Activated CD4-positive, alpha-beta memory T cell treated with anti-CD3 and anti-CD28 coated beads, Interleukin-2, amount 10 ng/mL, durations not matched to agents 7 days and 5 days (primary cell): Measurements from ENCODE around the gene KRTAP6-1. TPM values are rescaled to one million over a fixed set of nuclear protein-coding genes. Genes with fewer than 3 reads are reported as not detected.

Experiments
- total RNA-seq, 2 experiments: library from RNA; stranded (reverse); gene quantifications; one replicate each; pipeline ENCODE4 v1.2.3, GENCODE V29; 2021

KRTAP6-1 gene
- total RNA-seq, 2 experiments from 2014 or later = not detected

Other genes starting within 250 kb of the KRTAP6-1 start
- gene KRTAP13-2, start 241.7 kb downstream of the KRTAP6-1 start, total RNA-seq = not detected
- gene KRTAP13-1, start 217.9 kb downstream of the KRTAP6-1 start, total RNA-seq = not detected
- gene KRTAP13-3, start 188.0 kb downstream of the KRTAP6-1 start, total RNA-seq = not detected
- gene KRTAP13-4, start 183.7 kb downstream of the KRTAP6-1 start, total RNA-seq = not detected
- gene KRTAP15-1, start 173.7 kb downstream of the KRTAP6-1 start, total RNA-seq = not detected
- not detected for gene KRTAP19-1, start 133.6 kb downstream of the KRTAP6-1 start, total RNA-seq
- not detected for gene KRTAP19-2, start 126.5 kb downstream of the KRTAP6-1 start, total RNA-seq
- gene KRTAP19-3, start 121.9 kb downstream of the KRTAP6-1 start, total RNA-seq = not detected
- not detected for gene KRTAP19-4, start 116.8 kb downstream of the KRTAP6-1 start, total RNA-seq
- gene KRTAP19-5, start 111.8 kb downstream of the KRTAP6-1 start, total RNA-seq = not detected
- gene KRTAP19-6, start 72.1 kb downstream of the KRTAP6-1 start, total RNA-seq = not detected
- gene KRTAP19-7, start 52.6 kb downstream of the KRTAP6-1 start, total RNA-seq = not detected
- gene KRTAP22-2, start 23.5 kb downstream of the KRTAP6-1 start, total RNA-seq = not detected
- not detected for gene KRTAP6-3, start 21.5 kb downstream of the KRTAP6-1 start, total RNA-seq
- not detected for gene KRTAP6-2, start 15.0 kb downstream of the KRTAP6-1 start, total RNA-seq
- gene KRTAP22-1, start 12.8 kb downstream of the KRTAP6-1 start, total RNA-seq = not detected
- gene KRTAP20-1, start 2.5 kb upstream of the KRTAP6-1 start, total RNA-seq = not detected
- gene KRTAP20-4, start 6.7 kb upstream of the KRTAP6-1 start, total RNA-seq = not detected
- not detected for gene KRTAP20-2, start 21.3 kb upstream of the KRTAP6-1 start, total RNA-seq
- gene KRTAP20-3, start 28.9 kb upstream of the KRTAP6-1 start, total RNA-seq = not detected
- not detected for gene KRTAP21-3, start 104.8 kb upstream of the KRTAP6-1 start, total RNA-seq
- not detected for gene KRTAP21-2, start 133.3 kb upstream of the KRTAP6-1 start, total RNA-seq
- not detected for gene KRTAP21-1, start 141.5 kb upstream of the KRTAP6-1 start, total RNA-seq
- not detected for gene KRTAP8-1, start 199.3 kb upstream of the KRTAP6-1 start, total RNA-seq
- gene KRTAP7-1, start 215.8 kb upstream of the KRTAP6-1 start, total RNA-seq = not detected